Fibroblast of skin of abdomen (primary cell): ENCODE results near the gene CXCL3.

Source experiments
- DNase-seq: peaks from one replicate; pipeline ENCODE4 v3.0.0-alpha.2; 2013

CXCL3 gene

DNA sequence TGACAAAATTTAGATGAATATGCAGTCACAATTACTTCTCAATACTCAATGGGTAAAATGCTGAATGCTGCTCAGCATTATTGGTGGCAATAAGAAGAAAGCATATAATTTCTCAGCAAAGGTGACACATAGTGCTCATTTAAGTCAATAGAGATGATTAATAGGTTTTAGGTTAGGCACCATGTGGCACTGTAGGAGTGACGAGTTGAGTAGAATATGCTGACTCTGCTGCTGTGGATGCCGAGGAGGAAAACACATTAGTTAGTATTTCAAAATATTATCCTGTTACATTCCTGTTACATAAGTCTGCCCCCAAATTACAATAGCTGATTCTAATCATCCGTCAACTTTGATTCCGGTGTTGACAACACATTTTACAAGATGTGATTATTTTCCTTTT is 26.4 kb downstream of the CXCL3 start:
- DNase-seq, result no peak

DNA sequence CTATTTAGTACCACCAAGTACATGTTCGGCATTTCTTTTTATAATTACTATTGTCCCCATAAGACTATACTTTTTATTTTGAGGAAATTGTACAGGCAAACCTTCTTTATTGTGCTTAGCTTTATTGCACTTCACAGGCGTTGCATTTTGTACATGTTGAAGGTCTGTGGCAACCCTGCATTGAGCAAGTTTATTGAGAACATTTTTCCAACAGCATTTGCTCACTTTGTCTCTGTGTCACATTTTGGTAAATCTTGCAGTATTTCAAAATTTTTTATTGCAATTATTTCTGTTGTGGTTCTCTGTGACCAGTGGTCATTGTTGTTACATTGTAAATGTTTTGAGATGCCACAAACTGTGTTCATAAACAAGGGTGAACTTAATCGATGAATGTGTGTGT is 29.2 kb downstream of the CXCL3 start:
- DNase-seq, result no peak

DNA sequence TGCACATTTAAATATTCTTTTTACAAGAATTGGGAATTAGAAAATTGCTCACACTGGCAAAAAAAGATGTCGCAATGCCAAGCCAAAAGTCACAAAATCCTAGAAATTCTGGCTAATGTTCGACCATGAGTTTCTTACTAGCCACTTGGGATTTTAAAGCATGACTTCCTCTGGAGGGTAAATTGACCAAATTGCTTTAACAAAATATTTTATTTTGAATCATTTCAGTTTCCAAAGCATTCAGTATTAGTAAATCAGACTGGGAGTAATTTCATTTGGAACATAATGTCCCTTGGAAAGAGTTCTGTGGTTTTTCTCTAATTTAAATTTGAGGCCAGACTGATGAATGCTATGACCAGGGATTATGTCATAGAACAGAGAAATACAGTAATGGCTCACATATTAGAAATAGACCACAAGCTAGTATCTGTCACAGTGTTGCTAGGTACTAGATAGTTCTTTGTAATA is 32.4 kb downstream of the CXCL3 start:
- DNase-seq, result peak; percentile 68

DNA sequence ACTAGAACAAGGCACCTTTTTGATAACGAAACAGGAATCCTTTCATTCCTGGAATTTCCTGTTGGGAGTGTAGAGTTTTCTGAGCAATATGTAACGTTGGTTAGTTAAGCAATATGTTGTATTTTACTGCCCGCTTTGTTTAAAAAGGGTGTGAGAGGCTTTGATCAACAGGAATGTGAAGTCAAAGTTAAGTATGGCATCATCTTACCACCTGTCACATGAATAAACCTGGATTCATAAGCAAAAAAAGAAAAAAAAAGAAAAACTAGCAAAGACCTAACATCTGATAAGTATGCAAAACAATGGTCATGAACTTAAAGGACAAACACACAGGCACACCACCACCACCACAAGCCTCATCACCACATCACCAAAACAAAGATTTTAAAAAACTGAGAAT is 33.0 kb downstream of the CXCL3 start:
- no peak for DNase-seq

DNA sequence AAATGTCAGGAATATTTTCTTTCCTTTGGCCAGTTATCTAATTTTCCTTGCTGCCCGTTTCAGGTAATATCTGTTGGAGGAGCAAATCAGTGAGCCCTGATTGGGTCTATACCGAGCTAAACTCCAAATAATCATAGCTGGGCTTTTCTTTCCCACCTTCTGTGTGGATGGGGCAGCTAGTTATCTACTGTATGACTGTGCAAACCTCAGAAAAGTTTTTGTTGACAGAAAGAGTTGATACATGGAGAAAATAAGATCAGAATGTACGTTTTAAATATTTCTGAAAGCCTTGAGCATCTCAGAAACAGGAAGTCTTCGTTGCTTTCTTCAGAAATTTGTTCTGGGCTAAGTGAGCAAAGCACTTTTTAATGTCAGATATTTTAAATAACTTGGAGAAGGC is 33.8 kb downstream of the CXCL3 start:
- no peak for DNase-seq

DNA sequence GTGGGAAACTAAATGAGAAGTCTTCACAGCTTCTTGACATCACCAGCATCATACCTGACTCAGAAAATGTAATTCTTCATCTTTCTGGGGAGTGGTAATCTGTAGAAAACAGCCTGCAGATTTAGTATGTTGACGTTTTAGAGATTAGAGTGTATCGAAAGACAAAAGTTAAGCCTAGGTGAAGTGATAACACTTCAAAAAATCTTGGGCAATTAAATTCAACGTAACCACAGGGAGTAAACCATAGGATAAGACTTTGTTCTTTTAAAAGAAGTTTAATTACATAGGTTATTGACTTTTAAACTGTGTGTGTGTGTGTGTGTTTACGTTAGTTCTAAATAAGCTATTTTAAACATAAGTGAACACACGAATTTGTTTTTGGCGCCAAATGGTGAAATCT is 38.2 kb downstream of the CXCL3 start:
- DNase-seq, result no peak

DNA sequence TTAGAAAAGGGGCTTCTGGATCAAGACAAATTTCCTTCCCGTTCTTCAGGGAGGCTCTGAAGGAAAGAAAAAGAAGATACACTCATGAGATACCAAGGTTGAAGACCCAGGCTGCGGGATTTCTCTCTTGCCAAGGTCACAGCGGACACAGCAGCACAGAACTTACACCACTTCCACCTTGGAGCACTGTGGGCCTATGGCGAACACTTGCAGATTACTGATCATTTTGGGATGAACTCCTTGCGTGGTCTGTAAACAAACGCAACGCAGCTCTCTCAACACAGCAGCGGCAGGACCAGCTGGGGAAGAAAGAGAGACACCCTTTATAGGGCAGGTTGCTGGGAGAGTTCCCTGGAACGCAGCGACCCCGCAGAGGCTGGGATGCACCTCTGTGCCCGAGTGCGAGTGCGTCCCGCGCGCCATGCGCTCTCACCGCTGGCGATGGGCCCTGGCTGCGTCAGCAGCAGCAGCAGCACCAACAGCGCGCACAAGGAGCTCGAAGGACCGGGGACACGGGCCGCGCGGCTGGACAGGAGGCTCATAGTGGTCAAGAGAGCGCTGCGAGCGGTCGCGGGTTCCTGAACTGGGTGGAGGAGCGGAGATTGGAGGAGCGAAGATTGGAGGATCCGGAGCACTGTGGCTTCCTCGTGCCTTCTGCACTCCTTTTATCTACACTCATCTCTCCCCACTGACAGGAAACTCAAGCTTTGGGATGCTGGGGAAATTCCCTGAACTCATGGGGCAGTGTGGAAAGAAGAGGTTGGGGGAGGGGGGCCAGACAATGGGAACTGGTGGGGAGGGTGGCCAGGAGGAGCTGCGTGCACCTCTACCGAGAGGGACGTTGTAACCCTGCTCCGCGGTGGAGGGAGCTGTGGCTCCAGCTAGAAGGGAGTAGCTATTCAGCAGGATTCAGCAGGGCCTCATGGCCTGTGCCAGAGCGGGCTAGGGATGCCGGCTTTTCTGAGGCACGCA is 40.2 kb downstream of the CXCL3 start, which contains the start of gene CXCL5:
Gene CXCL5, minus strand, starts transcription at position 638 of the 972 bp plus-strand sequence. Its CDS starts 96 bp downstream, at position 542.
- peak; percentile 68 for DNase-seq

DNA sequence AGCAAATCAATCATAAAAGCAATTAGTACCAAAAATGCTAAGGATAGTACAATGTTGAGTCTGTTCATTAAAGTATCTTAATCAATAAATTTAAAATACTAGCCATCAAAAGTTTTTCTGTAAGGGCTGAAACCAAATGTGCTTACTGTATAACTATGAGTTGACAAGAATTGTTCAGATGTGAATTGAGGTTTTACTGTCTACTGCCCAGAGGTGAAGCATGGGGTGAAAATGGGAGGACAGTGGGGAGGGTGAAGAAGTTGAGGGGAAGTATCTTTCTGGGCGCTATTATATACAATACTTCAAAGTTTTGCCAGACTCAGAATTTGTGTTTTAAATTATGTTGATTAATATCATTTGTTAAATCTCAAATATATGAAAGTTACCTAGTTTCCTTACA is 46.4 kb downstream of the CXCL3 start:
- no peak for DNase-seq

DNA sequence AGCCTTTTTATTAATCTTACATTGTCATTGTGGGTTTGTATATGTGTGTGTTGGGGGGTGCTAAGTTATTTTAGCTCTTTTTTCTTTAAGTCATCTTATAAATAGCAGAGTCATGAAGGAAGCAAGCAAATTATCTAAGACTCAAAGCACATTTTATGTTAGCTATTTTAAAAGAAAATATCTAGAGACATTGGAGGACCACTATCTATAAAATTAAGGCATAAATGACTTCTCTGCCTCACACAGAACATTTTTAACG is 46.8 kb downstream of the CXCL3 start:
- DNase-seq, result no peak

DNA sequence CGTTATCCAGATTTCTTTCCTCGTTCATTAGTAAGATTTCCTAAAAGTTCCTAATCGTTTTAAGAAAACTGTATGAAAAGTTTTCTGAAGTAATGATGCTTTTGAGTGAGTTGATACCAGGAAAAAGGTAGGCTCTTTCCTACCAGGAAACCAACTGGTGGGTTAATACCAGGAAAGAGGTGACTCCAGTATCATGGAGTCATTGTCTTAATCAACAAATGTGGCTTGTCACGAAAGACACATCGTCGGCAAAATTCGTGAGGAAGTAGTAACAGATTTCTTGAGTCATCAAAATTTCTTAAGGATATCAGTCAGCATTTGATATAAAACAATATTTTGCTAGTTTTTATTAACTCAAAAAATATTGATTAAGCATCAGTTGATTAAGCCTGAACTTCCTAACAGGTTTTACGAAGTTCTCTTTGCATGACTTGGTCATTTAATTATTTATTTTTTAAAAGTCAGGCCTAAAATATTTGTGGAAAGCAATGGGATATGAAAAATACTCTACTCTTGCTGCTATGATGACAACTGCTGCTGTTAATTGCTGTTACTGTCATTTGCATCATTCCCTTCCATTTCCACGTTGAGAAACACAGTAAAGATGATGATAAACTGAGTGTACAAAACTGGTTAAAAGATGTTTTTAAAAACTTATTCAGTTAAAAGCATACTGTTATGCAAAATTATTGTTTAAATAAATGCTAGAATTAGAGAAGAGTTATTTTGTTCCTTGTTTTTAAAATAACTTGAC is 47.3 kb downstream of the CXCL3 start:
- DNase-seq, result no peak

DNA sequence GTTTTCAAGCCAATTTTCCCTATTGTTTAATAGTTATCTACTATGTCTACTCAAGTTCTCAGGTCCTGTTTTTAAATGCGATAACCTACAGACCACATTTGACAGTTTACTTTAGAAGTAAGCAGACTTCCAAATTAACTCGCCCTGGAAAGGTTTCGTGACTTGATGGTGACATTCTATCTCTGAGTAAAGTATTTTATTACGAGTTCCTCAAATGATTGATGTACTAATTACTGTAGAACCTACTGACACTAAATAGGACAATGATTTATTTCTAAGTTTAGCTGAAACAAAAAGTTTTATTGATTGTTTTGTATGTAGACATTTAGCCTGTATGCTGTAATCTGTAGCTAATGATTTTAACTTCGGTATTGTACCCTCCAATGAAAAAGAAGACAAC is 48.6 kb downstream of the CXCL3 start:
- no peak for DNase-seq

DNA sequence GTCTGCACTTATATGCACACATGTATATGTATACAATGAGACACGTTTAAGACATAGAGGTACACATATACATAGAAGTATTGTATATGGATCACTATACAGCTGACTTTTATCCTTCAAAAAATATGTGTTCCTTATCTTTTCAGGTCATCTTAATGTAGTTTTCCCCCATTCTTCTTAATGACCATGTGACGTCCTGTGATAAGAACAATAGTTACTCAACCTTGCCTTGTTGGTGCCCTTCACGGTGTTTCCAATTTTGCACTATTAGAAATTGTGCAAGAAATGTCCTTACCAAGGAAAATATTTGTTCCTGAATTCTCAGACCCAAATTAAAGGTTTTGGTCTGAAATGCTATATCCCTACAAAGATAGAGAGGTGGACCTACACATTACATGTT is 49.5 kb downstream of the CXCL3 start:
- no peak for DNase-seq

DNA sequence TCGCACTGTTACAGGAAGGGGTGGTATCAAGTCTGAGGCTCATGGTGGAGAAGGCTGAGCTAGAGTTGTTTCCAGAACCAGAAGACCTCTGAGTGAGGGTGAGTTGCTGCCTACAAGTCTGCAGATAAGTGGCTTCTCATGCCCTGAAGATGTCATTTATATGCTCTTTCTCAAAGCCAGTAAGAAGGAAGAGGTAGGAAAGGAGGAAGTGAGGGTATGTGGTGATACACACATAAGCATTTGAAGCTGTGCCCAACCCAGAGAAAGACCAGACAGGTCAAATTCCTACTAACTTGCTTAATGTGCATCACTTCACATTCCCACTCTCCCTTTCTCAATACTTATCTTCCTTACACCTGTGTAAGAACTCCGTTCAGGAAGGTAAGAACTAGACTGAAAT is 50.4 kb downstream of the CXCL3 start, which contains the start of gene PPBP:
Gene PPBP, minus strand, starts transcription at position 130 of the 400 bp plus-strand sequence. Its CDS starts 87 bp downstream, at position 43.
- DNase-seq, result no peak
